ENCODE data around the gene LGALS9. TPM values are rescaled to one million over a fixed set of nuclear protein-coding genes. Genes with fewer than 3 reads are reported as not detected.
"Not testable (repeated sequence)": the region's sequence is repeated elsewhere in the genome, so short reads cannot be mapped to it uniquely, and the experiment has no call there.

LGALS9 gene
- total RNA-seq, 1 experiment from 2014 or later = 0.31 TPM

DNA sequence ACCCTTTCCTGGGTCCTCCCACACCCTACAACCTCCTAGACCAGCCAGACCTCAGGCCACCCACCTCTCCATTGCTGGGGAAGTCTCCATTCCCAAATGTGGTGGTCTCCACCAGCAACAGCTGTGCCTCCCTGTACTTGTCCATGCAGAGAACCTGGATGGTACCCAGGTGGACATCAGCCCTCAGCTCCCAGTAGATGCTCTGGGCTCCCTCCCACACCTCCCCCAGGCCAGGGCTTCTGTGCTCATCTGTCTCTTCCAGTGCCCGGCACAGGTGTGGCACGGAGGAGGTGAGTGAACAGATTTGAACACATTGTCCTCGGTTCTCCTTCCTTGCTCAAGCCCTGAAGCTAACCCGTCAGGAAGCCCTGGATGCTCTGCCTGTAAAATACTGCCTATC lies 34.6 kb downstream of the LGALS9 start:
- DNase-seq = peak; percentile 6
- Histone ChIP-seq H3K27me3 (ENCODE audit: control insufficient read depth, insufficient read depth, low read length) (no peaks in the 10 kb centered on the region), H3K4me3 (ENCODE audit: insufficient read depth, low read depth, low read length) (no peak overlapping the region), H3K36me3 (replicated peaks; ENCODE audit: control insufficient read depth, insufficient read depth, low read length) (no peaks in the 10 kb centered on the region)

DNA sequence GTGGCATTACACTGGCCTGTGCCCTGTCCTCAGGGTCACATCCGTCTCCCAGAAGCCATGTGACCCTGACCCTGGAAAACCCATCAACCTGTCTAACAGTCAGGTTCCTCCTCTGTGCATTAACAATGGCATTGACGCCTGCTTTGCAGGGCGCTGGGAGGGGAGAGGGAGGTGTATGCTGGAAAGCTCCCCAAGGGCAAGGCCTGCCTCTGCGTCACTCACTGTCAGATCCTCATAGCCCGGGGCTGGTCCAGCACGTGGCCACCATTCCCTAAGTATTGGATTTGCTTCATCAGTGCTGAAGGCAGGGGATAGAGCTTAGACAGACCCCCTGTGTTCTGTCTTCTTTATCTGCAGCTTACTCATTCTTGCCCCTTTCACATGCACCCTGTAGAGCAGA lies 35.3 kb downstream of the LGALS9 start:
- H3K4me3 ChIP-seq (ENCODE audit: insufficient read depth, low read depth, low read length); H3K36me3 ChIP-seq (replicated peaks; ENCODE audit: control insufficient read depth, insufficient read depth, low read length); H3K27me3 ChIP-seq (ENCODE audit: control insufficient read depth, insufficient read depth, low read length): not testable (repeated sequence)
- peak; percentile 14 for DNase-seq

DNA sequence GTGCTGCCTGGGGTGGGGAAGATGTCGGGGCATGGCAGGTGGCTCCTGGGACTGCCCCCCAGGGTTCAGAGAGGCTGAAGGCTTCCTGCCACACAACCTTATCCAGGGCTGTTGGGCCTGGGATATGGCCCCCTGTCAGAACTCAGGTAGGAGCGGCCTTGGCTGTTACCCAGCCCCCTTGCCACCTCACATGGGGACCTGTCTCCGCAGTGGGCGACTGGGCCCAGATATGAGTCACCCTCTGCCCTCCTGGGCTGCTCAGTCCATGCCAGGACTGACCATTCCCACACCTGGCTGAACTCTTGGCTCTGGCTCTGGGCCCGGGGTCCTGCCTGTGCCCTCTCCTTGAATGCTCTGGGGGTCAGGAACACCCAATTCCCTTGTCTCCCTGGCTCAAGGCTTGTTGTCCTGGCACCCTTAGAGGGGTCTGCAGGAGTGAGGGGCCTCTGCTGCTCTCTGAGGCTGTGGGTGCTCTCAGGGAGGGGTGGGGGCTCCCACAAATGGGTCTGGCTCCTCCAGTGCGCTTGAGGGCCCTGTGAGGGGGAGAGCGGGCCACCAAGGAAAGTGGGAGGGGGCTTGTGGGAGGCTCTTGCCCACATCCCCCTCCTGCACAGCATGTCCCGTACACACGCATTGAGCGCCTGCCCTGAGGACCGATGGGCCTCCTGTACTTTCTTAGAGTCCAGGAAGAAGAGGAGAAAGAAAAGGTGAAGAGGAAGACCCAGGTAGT lies 36.0 kb downstream of the LGALS9 start:
- Histone ChIP-seq H3K27me3 (ENCODE audit: control insufficient read depth, insufficient read depth, low read length) (no peaks in the 10 kb centered on the region), H3K4me3 (ENCODE audit: insufficient read depth, low read depth, low read length) (no peak overlapping the region), H3K36me3 (replicated peaks; ENCODE audit: control insufficient read depth, insufficient read depth, low read length) (no peaks in the 10 kb centered on the region)
- peak; percentile 17 for DNase-seq

DNA sequence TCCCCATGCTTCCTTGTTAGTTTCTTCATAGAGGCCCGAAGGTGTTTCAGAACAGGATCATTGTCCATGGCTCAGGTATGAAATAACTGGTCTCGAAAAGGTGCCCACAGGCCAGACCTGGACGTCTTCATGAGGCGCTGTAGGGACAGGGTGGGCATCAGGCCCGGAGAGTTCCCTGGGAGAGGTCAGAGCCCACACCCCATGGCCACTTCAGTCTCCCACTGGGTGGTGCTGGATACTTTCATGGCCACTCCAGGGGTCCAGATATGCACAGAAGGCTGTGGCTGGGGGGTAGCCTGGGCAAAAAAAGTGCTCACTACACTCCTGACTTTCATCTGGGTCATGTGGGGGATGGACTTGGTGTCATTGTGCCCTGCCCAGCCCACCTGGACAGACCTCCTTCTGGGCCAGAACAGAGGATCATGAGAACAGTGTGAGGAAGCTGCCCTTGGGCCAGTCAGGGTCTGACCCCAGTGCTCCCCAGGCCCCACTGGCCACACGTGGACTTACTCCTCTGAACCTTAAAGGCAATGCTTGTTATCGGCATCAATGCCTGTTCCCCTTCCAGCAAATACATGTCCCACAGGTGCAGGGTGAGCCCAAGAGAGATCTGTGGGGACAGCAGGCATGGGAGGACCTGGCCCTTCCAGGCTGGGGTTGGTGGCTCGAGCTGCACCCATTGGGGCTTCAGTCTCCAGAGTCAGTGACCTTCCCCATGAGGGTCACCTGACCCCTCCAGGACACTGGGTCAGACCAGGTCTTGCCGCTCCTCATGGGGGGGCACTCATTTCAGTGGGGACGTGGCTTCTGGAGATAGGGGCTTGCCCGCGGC lies 36.9 kb downstream of the LGALS9 start:
- DNase-seq = peak; percentile 12
- no peak overlapping the region for H3K4me3 ChIP-seq (ENCODE audit: insufficient read depth, low read depth, low read length)
- no peaks in the 10 kb centered on the region for H3K27me3 ChIP-seq (ENCODE audit: control insufficient read depth, insufficient read depth, low read length)
- H3K36me3 ChIP-seq (replicated peaks; ENCODE audit: control insufficient read depth, insufficient read depth, low read length) = no peaks in the 10 kb centered on the region

DNA sequence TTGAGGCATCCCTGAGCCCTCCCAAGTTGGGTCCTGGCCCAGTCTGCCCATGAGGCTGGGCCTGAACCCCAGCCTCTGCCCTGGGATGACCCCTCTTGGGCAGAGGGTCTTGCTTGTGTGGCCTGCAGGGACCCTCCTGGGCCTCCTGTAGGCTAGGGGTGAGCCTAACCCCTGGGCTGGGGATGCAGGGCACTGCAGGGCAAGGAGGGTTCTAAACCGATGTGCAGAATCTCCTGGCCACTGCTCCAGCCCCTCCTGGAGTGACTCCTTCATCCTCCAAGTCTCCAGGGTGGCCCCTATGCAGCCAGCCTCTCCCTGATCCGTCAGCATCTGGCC lies 37.5 kb downstream of the LGALS9 start:
- H3K36me3 ChIP-seq (replicated peaks; ENCODE audit: control insufficient read depth, insufficient read depth, low read length) = no peaks in the 10 kb centered on the region
- peak; percentile 6 for DNase-seq
- H3K27me3 ChIP-seq (ENCODE audit: control insufficient read depth, insufficient read depth, low read length) = no peaks in the 10 kb centered on the region
- no peak overlapping the region for H3K4me3 ChIP-seq (ENCODE audit: insufficient read depth, low read depth, low read length)

DNA sequence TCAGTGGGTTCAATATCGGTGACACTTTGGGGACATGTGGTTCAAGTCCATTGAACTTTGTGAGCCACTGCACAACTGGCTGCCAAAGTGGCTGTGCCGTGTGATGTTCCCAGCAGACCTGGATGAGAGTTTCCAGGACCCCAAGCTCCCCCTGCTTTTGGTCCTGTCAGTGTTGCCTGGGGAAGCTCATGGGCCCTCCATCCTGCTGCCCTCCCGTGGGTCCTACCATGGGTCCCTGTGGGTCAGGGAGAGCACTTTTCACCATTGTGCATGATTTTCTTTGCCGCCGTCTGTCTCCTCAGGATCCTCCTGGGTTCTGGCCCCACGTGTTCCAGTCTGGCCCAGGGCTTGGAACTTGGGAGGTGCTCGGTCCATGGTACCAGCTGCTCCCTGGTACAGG lies 38.1 kb downstream of the LGALS9 start:
- DNase-seq = peak; percentile 4
- no peaks in the 10 kb centered on the region for H3K27me3 ChIP-seq (ENCODE audit: control insufficient read depth, insufficient read depth, low read length)
- H3K4me3 ChIP-seq (ENCODE audit: insufficient read depth, low read depth, low read length) = no peak overlapping the region
- no peaks in the 10 kb centered on the region for H3K36me3 ChIP-seq (replicated peaks; ENCODE audit: control insufficient read depth, insufficient read depth, low read length)

DNA sequence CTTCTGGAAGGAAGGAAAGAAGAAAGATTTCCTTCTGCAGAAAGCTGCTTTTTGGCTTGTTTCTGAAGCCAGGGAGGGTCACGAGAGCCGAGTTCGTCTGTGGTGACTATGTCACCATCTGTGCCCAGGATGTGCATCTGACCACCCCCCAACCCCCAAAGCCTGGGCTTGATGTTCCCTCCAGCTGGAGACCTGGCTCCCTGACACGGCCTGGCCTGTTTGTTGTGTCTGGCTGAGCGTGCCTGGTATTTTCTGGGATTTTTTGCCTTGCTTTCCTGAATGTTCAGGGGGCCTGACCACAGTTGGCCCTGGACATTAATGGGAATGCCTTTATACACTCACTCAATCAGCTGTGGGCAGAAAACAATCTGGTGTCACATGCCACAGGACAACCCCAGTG lies 38.9 kb downstream of the LGALS9 start:
- Histone ChIP-seq H3K36me3 (replicated peaks; ENCODE audit: control insufficient read depth, insufficient read depth, low read length) (no peaks in the 10 kb centered on the region), H3K4me3 (ENCODE audit: insufficient read depth, low read depth, low read length) (no peak overlapping the region), H3K27me3 (ENCODE audit: control insufficient read depth, insufficient read depth, low read length) (no peaks in the 10 kb centered on the region)
- DNase-seq = peak; percentile 4

DNA sequence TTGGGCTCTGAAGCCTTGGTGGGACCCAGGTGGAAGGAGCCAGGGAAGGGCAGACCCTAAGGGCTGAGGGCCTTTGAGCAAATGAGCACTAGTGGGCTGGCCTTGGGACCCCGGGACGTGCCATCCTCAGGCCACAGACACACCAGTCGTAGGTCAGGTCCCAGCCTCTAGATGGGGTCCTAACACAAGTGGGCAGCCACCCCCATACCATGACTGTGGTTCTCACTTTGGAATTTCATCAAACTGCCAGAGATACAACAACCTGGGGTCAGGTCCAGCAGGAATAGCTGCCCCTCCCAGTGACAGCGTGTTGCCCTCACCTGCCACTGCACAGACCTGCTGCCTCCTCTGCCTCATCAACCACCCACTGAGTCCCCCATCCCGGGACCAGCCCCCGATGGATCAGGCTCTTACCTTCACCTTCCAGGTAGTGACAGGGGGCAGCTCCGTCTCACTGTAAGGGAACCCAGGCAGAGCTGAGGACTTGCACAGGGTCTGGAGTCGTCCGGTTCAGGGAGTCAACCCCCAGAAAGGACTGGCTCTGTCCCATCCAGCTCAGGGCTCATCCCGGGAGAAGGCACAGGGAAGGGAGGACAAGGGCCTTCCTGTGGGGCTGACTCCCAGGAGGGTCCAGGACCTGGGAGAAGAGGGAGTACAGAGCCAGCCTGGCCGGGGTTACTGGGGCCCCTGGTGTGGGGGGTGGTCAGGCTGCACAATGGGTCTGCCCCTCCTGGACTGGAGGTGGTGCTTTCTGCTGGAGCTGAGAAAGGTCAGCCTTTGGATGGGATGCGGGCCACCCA lies 40.0 kb downstream of the LGALS9 start:
- no peaks in the 10 kb centered on the region for H3K36me3 ChIP-seq (replicated peaks; ENCODE audit: control insufficient read depth, insufficient read depth, low read length)
- DNase-seq = peak; percentile 65
- H3K4me3 ChIP-seq (ENCODE audit: insufficient read depth, low read depth, low read length) = no peak overlapping the region
- no peaks in the 10 kb centered on the region for H3K27me3 ChIP-seq (ENCODE audit: control insufficient read depth, insufficient read depth, low read length)

DNA sequence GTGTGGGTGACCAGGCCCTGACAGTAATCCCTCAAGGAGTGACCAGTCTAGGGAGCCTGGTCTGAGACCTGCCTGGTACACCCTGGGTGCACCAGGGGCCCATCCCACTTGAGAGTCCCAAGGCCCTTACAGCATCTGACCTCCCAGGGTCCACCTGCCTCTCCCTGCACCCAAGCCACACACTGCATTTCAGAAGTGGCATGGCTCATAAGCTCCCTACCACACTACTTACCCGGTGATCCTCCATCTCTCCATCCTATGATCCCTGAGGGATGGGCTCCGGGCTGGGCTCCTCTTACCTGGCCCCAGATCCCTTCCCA lies 40.6 kb downstream of the LGALS9 start:
- DNase-seq = peak; percentile 24
- Histone ChIP-seq H3K27me3 (ENCODE audit: control insufficient read depth, insufficient read depth, low read length) (no peaks in the 10 kb centered on the region), H3K36me3 (replicated peaks; ENCODE audit: control insufficient read depth, insufficient read depth, low read length) (no peaks in the 10 kb centered on the region), H3K4me3 (ENCODE audit: insufficient read depth, low read depth, low read length) (no peak overlapping the region)

DNA sequence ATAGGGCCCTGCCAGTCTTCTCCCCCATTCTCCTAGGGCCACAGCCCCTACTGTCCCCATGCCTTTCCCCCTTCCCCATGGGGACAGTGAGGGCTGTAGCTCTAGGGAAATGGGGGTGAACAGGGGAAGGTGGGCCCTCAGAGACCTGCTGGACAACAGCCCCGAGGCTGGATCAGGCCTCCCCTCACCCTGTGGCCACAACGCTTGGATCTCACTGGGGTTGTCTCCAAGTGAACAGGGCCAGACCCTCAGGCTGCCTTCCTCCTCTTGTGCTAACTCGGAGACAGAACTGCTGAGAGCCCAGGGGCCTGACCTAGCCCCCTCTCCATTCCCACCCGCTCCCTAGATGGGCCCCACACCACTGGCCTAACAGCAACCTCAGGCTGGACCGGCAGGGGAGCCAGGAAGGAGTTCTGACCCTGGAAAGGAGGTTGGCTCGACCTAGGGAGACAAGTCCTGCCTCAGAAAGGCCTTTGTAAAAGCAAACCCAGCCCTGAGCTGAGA lies 41.0 kb downstream of the LGALS9 start:
- not testable (repeated sequence) for H3K27me3 ChIP-seq (ENCODE audit: control insufficient read depth, insufficient read depth, low read length); H3K4me3 ChIP-seq (ENCODE audit: insufficient read depth, low read depth, low read length); DNase-seq; H3K36me3 ChIP-seq (replicated peaks; ENCODE audit: control insufficient read depth, insufficient read depth, low read length)

DNA sequence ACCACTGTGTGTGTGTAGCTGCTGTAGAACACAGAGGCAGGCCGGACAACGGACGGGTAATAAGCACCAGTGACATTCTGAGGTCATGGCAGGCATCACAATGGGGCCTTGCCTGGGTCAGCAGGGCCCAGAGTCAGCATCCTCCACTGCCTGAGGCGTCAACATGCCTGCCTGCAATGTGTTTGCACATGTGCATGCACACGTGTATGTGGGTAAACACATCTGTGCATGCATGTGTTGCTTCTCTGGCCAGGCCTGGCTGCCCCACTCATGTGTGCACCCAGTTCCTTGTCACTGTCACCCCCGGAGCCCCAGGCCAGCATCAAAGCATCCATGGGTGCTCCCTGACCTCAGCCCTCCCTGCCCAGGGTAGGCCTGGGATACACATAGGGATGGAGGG lies 43.3 kb downstream of the LGALS9 start:
- H3K27me3 ChIP-seq (ENCODE audit: control insufficient read depth, insufficient read depth, low read length) = no peaks in the 10 kb centered on the region
- no peak overlapping the region for H3K4me3 ChIP-seq (ENCODE audit: insufficient read depth, low read depth, low read length)
- DNase-seq = no peak
- no peaks in the 10 kb centered on the region for H3K36me3 ChIP-seq (replicated peaks; ENCODE audit: control insufficient read depth, insufficient read depth, low read length)

DNA sequence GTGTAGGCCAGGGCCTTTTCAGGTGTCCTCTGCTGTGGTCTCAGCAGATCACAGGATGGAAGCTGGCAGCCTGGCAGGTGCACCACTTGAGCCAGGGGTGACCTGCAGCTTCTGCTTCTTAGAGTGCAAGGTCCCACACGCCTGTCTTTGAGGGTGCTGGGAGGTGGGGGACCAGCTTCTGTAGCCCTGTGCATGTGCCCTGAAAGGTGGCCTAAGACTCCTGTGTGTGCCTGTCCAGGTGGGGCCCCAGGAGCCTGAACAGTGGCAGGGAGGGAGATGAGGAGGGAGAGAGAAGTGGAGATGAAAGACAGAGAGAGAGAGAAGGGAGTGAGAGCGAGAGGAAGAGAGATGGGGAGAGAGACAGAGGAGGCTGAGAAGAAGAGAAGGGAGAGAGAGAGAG lies 46.2 kb downstream of the LGALS9 start:
- DNase-seq = no peak
- Histone ChIP-seq H3K36me3 (replicated peaks; ENCODE audit: control insufficient read depth, insufficient read depth, low read length) (no peaks in the 10 kb centered on the region), H3K4me3 (ENCODE audit: insufficient read depth, low read depth, low read length) (no peak overlapping the region), H3K27me3 (ENCODE audit: control insufficient read depth, insufficient read depth, low read length) (no peaks in the 10 kb centered on the region)

DNA sequence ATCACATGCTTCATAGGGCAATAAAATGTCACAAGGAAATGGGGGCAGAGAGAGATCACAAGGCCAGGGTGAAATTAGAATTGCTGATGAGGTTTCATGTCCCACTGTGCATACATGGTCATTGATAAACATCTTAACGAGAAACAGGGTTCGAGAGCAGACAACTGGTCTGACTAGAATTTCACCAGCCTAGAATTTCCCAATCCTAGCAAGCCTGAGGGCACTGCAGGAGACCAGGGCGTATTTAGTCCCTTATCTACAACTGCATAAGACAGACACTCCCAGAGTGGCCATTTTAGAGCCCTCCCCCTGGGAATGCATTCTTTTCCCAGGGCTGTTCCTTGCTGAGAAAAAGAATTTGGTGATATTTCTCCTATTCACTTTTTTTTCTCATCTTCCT lies 55.3 kb downstream of the LGALS9 start:
- not testable (repeated sequence) for H3K36me3 ChIP-seq (replicated peaks; ENCODE audit: control insufficient read depth, insufficient read depth, low read length); DNase-seq; H3K27me3 ChIP-seq (ENCODE audit: control insufficient read depth, insufficient read depth, low read length); H3K4me3 ChIP-seq (ENCODE audit: insufficient read depth, low read depth, low read length)

DNA sequence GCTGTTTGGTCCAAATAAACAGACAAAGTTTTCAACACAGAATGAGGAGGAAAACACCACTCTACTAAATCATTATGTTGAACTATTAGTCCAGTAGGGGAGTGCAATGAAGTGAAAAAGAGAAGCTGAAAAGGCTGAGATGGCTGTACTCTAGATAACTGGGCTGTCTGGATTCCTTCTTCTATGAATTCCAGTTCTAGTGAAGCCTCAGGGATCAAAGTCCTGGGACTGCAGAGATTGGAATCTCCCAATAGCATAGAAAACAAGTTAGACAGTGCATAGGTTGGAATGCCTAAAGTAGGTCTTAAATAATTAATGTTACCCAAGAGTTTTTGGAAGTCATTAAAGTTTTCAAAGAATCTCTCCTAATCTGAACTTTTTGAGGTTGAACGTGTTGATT lies 59.9 kb downstream of the LGALS9 start:
- H3K36me3 ChIP-seq (replicated peaks; ENCODE audit: control insufficient read depth, insufficient read depth, low read length) = no peaks in the 10 kb centered on the region

More for the DNA sequence above, 59.9 kb downstream of the LGALS9 start:
- DNase-seq = no peak
- H3K27me3 ChIP-seq (ENCODE audit: control insufficient read depth, insufficient read depth, low read length) = no peaks in the 10 kb centered on the region
- H3K4me3 ChIP-seq (ENCODE audit: insufficient read depth, low read depth, low read length) = no peak overlapping the region
